NK-92 treated with Interleukin-12 subunit alpha and Interleukin-12 subunit beta, amount 100 ng/mL, for 24 hours (cell line): Measurements from ENCODE around the gene CFH.
"Not testable (repeated sequence)": the region's sequence is repeated elsewhere in the genome, so short reads cannot be mapped to it uniquely, and the experiment has no call there.

Experiments
- DNase-seq: peaks from one replicate; lab custom pipeline; 2025; lab: John Stamatoyannopoulos, UW

Gene CFH

DNA sequence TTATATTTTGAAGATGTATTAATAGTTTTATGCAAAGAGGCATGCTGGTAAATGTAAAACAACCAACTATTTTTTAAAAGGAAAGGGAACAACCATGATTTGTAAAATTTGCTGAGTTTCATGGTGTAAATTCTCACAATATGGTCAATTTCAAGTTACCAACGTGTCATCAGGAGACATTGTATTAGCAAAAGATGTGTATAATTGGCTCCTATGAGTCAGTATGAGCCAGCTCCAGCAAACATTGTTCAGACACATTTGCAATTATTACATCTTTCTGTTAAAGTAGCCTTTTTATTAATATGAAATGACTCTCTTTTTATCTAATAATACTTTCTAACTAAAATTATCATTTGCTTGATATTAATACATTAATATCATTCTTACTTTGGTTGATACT lies 15.3 kb downstream of the CFH start:
- no peak for DNase-seq

DNA sequence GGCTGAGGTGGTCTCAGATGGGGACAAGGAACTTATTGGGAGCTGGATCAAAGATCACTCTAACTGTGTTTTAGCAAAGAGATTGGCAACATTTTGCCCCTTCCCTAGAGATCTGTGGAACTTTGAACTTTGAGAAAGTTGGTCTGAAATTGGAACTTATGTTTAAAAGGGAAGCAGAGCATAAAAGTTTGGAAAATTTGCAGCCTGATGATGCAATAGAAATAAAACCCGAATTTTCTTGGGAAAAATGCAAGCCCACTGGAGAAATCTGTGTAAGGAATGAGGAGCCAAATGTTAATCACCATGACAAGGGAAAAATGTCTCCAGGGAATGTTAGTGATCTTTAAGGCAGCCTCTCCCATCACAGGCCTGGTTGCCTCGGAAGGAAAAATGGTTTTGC lies 17.2 kb downstream of the CFH start:
- DNase-seq = no peak

DNA sequence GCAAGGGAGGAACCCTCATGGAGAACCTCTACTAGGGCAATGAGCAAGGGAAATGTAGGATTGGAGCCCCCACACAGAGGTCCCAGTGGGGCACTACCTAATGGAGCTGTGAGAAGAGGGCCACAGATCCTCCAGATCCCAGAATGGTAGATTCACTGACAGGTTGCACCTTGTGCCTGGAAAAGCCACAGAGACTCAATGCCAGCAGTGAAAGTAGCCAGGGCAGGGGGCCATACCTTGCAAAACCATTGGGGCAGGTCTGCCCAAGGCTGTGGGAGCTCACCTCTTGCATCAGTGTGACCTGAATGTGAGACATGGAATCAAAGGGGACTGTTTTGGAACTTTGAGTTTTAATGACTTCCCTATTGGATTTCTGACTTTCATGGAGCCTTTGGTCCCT lies 17.9 kb downstream of the CFH start:
- no peak for DNase-seq

DNA sequence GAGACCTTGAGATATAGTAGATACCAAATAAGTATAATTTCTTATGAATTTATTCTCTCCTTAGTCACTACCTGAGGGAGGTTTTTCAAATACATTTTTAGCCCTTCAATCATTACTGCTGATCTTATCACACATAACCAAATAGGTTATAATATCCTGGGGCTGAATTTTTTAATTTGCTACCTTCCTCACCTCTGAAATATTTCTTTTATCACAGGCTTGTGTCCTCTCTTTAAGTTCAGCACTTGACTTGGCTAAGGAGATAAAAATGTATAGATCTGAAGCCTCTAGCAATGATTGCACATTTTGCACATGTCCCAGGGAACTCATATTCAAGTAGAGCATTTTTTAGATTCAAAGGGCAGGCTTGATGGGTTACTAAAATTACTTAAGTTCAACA lies 23.1 kb downstream of the CFH start:
- no peak for DNase-seq

DNA sequence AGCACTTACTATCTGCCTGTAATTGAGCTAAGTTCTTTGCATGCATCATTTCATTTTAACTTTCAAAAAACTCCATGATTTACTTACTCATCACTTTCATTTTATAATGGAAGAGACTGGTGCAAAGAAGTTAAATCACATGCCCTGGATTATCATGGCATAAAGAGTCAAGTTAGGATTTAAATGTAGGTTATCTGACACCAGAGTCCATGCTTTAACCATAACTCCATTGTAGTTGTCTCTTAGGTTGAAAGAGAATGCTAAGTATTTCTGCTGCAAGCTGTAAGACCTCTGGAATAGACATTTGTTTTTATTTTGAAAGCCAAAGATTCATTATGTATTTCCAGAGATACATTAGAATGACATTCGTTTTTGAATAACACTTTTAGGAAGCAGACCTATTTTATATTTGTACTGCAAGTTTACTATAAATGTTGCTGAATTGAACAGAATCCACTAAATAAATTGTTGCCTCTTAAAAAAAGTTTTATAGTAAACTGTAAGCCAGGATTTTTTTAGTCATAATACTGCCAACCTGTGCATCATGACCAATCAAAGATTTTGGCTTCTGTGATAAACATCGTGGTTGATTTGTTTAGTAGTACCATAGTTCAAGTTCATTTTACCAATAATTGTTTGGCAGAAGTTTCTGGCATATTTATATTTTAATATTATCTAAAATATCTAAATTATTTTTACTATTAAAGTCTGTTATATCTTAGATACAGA lies 26.1 kb downstream of the CFH start:
- DNase-seq = no peak

DNA sequence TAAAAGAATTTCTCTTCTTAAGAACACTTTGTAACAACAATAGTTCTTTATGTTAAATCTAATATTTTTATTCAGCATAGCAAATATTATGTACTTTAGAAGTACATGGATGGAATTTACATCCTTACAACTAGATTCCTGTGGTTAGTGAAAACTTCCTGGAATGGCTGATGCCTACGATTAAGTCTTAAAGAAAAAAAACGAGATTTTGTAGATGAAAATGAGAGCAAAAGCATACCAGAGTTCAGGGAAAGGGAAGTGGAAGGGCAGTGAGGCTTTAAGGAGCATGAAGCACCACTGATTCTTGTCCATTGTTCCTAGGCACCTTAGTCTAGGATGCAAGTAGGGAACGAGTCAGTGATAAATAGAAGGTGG lies 26.7 kb downstream of the CFH start:
- DNase-seq = no peak

DNA sequence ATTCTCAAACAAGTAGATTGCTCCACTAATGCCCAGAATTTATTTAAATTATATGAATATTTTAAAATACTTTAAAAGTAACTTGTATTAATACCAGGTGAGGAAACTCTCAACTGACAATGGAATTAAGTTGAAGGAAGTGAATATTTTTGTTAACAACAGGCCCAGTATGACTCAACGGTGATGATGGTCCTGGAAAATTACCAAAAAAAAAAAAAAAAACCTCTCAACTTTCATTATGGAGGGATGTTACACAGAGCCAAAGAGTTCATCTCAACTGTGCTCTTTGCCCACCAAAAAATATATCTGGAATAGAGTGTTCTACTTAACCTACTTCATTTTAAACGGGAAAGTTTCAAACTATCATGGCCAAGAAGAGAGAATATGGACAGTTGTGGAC lies 28.3 kb downstream of the CFH start:
- no peak for DNase-seq

DNA sequence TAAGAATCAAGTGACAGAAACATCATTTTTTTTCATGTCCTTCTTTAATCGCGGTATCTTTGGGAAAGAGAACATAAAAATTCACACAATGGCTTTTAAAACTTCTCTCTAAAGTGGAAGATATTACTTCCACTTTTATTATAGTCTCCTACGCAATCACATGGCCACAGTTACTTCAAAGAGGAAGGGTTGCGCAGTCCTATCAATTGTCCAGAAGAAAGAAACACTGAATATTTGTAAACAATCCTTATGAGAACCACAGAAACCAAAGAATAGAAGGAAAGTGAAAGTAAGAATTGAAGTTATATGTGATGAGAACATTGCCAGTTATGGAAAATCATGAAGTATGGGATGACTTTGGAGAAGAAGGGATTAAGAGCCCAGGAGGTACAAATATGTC lies 32.6 kb downstream of the CFH start:
- no peak for DNase-seq

DNA sequence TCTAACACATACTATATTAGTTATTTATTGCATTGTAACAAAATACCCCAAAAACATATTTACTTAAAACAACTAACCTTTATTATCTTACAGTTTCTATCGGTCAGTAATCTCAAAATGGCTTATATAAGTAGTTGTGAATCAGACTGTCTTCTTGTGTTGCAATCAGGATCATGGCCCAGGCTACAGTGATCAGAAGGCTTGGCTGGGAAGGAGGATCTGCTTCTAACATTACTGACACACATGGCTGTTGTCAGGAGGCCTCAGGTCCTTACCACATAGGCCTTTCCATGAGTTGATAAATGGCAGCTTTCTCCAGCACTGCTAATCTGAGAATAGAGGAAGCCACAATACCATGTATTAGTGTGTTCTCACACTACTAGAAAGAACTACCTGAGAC lies 33.7 kb downstream of the CFH start:
- no peak for DNase-seq

DNA sequence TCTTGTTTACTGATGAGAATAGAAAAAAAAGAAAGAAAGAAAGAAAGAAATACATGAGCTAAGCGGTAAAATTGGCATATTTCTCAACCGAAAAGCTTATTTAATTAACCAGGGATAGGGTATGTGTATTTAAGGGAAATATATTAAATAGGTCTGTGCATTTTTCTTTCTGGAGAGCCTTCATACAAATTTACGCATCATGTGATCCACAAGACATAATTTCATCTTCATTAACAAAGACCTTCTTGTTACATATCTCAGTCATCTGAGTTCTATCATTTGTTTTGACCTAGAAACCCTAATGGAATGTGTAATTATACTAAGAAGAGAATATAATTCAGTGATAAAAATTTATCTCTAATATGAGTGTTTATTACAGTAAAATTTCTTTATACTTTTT lies 37.2 kb downstream of the CFH start:
- no peak for DNase-seq

DNA sequence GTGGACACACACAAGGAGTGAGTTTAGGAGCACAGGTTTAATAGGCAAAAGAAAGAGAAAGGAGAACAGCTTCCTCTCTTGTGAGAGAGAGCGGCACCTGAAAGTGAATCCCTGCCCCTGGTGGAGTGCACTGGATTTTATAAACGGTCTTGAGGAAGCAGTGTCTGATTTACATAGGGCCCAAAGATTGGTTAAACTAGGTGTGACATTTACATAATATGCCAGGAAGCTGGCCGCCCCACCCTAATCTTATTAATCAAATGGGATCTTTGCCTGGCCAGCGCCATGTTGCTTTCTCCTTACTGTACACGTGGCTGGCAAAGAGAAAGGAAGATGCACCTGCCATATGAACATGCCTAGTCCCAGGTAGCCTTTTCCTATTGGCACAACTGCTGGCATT lies 38.7 kb downstream of the CFH start:
- no peak for DNase-seq

DNA sequence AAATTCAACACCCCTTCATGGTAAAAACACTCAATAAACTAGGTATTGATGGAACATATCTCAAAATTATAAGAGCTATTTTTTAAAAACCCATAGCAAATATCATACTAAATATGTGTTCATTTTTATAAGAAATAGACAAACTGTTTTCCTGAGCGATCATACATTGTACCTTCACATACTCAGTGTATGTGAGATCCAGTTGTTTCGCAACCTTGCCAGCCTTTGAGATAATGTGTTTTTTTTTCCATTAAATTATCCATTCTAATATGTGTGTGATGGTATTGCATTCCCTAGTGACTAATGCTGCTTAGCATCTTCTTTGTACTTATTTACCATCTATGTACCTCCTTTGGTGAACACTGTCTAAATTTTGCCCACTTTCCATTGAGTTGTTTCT lies 47.1 kb downstream of the CFH start:
- DNase-seq = no peak

DNA sequence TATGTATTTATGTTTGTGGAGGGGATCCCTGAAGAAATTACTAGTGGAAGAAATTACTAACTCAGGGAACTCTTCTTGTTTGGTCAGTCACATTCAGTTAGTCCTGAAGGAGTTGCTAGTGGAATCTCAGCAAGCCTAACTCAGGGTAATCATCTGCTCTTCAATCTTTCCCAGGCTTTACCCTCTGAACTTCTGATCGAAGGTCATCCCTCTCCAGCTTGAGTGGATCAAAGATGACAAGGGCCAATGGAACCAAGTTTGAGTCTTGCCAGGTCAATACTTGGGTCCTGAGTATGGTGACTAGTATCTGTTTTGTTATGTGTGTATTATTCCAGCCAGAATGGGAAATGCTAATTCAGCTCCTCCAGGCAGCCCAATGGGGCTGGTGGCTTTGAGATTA lies 49.3 kb downstream of the CFH start:
- no peak for DNase-seq

DNA sequence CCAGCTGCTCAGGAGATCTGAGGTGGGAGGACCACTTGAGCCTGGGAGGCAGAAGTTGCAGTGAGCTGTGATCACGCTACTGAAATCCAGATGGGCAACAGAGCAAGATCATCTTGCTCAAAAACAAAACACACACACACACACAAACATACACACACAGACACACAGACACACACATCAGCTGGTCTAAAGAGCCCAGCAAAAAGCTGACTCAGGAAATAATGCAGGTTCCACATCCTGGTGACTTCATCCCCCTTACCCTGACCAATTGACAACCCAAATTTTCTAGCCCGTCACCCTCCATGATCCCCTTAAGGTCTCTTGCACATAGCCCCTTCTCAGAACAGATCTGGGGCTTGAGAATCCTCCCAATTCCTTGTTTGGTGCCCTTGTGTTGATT lies 58.0 kb downstream of the CFH start:
- not testable (repeated sequence) for DNase-seq

DNA sequence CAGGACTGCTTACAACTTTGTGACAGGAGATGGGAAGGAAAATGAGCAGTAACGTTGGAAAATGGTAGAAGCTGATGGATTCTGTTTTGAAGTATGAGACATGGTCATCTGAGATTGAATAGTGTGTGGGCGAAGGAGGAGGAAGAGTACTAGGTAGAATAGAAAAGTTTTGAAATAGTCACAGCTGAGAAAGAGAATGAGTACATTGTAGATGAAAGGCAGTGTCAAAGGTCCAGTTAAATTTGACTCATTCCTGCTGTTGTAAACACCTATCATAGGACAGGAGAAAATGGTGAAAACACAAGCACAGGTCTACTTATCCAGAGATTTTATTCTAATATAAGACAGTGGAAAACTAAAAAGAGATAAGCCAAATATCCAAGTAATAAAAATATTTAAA lies 66.0 kb downstream of the CFH start:
- DNase-seq = no peak

DNA sequence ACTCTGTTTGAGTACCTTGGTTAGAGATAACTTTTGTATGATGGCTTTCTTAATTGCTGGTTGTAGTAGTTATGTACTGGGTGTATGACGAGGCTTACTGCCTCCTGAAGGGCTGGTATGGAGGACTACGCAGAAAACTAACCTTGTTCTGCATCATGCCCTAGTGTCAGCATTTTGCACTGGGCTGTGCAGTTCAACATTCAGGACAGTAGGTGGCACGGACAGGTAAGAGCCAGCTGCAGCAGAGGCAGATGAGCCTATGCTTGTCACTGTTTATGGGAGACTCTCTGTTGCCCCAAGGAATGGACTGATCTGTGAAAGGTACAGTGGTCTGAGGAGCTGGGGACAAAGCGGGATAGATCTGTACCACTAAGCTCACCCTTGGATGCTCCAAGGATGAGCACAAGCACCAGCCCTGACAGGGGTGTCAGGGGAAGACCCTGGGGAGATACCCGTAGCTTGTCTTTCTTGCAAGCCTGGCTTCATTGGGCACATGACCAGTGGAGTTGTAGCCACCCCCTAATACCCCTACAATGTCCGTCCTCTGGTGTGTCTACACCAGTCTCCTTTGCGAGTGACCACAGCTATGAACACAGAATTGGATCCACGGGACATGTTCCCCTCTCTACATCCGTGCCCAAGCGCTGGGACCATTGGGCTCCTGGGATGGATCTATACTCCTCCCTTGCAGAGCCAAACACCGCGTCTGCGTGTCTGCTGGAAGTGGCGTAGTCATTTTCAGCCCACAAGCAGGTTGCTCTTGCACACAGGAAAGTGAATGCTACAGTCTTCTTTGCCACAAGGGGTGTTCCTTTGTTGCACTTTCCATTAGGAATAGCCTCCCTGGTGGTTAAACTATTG lies 71.7 kb downstream of the CFH start:
- peak; percentile 5 for DNase-seq

DNA sequence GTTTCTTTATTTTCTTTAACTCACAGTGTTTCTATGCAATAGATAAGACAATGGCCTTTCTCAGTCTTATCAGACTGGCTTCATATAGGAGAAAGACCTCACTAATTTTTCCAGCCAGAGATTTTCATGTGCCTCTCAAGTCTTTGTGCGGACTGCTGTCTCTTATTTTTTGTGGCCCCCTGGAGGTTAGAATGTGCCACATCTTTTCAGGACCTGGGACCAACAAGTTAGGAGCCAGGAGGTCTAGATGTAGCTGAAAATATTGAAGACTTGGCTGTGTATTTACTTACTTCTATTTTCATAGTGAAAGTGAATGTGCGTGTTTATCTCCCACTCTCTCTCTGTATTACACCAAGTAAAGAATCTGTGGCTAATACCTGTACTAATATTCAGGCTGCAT lies 80.7 kb downstream of the CFH start:
- no peak for DNase-seq

DNA sequence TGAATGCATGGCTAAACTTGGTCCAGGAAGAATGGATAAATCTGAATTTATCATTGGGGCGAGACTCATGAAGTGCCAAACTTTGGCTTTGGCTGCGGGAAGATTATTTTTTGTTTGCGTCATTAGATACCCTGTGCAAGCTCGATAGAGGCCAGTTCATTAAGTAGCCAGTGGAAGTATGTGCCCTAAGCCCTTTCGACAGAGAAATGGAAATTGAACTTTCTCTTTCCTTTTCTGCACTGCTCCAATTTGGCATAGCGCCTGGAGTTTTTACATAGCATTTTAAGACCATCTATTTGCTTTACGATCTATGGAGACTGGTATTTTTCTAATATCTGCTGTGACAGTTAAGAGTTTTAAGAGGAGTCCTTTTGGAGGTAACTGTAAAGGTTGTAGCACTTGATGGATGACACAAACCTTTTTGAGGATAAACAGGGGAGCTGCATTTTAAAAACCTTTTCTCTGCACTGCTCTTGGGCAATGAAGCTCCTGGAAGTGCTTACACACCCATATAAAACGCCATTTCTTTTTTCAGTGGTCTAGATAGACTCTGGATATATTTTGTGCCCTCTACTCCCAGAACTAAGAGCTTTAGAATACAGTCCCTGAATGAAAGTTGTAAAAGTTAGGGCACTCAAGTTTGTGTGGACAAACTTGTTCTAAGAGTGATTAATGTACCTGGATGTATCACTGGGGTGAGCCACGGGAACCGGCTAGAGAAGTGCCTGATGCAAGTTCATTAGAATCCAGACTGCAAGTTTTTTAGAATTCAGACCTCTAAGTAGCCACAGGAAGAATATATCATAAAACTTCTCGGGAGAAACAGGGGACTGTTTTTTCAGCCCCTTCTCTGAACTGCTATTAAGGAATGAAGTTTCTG lies 81.5 kb downstream of the CFH start:
- DNase-seq = no peak

DNA sequence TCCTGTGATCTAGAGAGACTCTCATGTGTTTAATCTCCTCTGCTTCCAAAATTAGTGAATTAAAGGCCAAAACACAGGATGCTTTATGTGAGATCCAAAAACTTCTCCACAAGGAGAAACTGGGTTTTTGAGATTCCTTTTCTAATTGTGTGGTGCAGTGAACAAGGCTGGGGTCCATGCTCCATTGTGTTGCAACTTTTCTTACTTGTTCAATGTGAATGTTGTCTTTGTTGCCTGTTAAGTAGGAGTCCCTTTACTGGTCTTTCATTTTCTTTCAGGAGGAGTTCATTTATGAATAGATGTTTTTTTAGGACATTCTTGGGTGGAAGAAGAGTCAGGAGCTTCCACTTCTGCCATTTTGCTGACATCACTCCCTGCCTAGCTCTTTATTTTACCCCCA lies 82.2 kb downstream of the CFH start:
- no peak for DNase-seq

DNA sequence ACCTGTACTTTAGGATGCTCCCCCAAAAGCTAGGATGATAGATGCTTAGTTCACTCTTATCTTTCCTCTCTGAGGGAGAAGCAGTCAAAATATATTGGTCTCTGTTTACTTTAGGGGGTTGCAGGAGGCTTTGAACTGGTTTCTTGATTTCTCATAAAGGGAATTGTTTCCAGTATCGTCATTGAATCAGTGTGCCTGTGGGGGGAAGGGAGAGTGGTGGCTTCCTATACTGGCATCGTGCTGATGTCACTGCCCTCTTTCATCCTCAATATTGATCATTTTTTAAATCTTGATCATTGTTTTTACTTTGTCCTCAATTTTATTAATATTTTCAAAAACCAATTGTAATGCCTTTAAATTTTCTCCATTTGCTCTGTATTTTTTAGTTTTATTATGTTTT lies 82.6 kb downstream of the CFH start:
- no peak for DNase-seq

DNA sequence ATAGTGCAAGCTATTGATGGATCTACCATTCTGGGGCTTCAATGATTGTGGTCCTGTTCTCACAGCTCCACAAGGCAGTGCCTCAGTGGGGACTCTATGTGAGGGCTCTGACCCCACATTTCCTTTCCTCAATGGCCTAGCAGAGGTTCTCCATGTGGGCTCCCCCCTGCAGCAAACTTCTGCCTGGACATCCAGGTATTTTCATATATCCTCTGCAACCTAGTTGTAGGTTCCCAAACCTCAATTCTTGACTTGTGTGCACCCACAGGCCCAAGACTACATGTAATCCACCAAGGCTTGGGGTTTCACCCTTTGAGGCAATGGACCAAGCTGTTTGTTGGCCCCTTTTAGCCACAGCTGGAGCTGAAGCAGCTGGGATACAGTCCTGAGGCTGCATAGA lies 86.9 kb downstream of the CFH start:
- DNase-seq = no peak

DNA sequence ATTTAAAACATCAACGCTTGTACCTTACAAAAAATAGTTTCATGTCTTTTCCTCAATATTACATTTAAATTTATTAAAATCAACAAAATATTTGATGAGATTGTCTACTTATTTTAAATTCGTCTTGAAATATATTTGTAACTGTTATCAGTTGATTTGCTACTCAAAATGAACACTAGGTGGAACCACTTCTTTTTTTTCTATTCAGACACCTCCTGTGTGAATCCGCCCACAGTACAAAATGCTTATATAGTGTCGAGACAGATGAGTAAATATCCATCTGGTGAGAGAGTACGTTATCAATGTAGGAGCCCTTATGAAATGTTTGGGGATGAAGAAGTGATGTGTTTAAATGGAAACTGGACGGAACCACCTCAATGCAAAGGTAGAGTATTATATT lies 91.4 kb downstream of the CFH start:
- DNase-seq = not testable (repeated sequence)
